ENCODE results near the gene ANKS3.

The ANKS3 gene

GRCh38 chr16:4767872-4768548 is 33.9 kb upstream of the ANKS3 start:
- no peak for TF ChIP-seq CTCF (IDR thresholded peaks at IDR 0.05; ENCODE audit: low read depth, low read length, missing control alignments)
- in situ Hi-C loops (cut with HindIII; ENCODE audit: low sequenced_read_pairs), result loop anchor here (5.0 kb wide), 1 partner anchor 49 kb away; no protein-coding TSS in a partner anchor
- DNase-seq (ENCODE audit: low read depth), result no peak
- peak overlapping the region; percentile 49 for H3K4me3 ChIP-seq (ENCODE audit: low read depth, low read length)

- in situ Hi-C loops (cut with HindIII; ENCODE audit: low sequenced_read_pairs), result loop anchor here (5.0 kb wide), 1 partner anchor 50 kb away; no protein-coding TSS in a partner anchor
- peak within 1 kb of the TSS; percentile 97 for H3K4me3 ChIP-seq (ENCODE audit: low read depth, low read length)
- peak; percentile 87 for DNase-seq (ENCODE audit: low read depth)
- TF ChIP-seq CTCF (IDR thresholded peaks at IDR 0.05; ENCODE audit: low read depth, low read length, missing control alignments), result no peak
Observed at GRCh38 chr16:4766875-4767628, 33.0 kb upstream of the ANKS3 start, which contains the start of gene ZNF500. TSS of gene ZNF500 (minus strand) at chr16:4767162. CDS start at chr16:4765978, 1,184 bp downstream.

- no peak for TF ChIP-seq CTCF (IDR thresholded peaks at IDR 0.05; ENCODE audit: low read depth, low read length, missing control alignments)
- DNase-seq (ENCODE audit: low read depth), result no peak
- peak overlapping the region; percentile 97 for H3K4me3 ChIP-seq (ENCODE audit: low read depth, low read length)
- in situ Hi-C loops (cut with HindIII; ENCODE audit: low sequenced_read_pairs), result loop anchor here (5.0 kb wide), 1 partner anchor 52 kb away; no protein-coding TSS in a partner anchor
Observed at GRCh38 chr16:4765511-4766474, 31.7 kb upstream of the ANKS3 start.

GRCh38 chr16:4763791-4764190 is 29.7 kb upstream of the ANKS3 start:
- TF ChIP-seq CTCF (IDR thresholded peaks at IDR 0.05; ENCODE audit: low read depth, low read length, missing control alignments), result no peak
- no peak for DNase-seq (ENCODE audit: low read depth)
- in situ Hi-C loops (cut with HindIII; ENCODE audit: low sequenced_read_pairs), result no loop called here
- H3K4me3 ChIP-seq (ENCODE audit: low read depth, low read length), result no peak overlapping the region

GRCh38 chr16:4762205-4762604 is 28.1 kb upstream of the ANKS3 start:
- H3K4me3 ChIP-seq (ENCODE audit: low read depth, low read length), result no peak overlapping the region
- no peak for TF ChIP-seq CTCF (IDR thresholded peaks at IDR 0.05; ENCODE audit: low read depth, low read length, missing control alignments)
- no peak for DNase-seq (ENCODE audit: low read depth)
- in situ Hi-C loops (cut with HindIII; ENCODE audit: low sequenced_read_pairs), result no loop called here
